Cardiac muscle cell (in vitro differentiated cells and primary cell): Measurements from ENCODE around the gene MED8. TPM values are rescaled to one million over a fixed set of nuclear protein-coding genes. Genes with fewer than 3 reads are reported as not detected.
"Not testable (repeated sequence)": the region's sequence is repeated elsewhere in the genome, so short reads cannot be mapped to it uniquely, and the experiment has no call there.

Source experiments
- DNase-seq, 2 donors: peaks; one replicate each; pipeline versions ENCODE4 v3.0.0 to v3.0.0-alpha.2; 2010 to 2017; ENCODE audit warnings: low read depth in 1 of 2, low spot score in 1 of 2
- H3K27ac ChIP-seq: fragments of 200-600 bp; sonication (generic); 2 replicates; pipeline ENCODE4 v1.5.1; 2016
- H3K27me3 ChIP-seq: fragments of 200-600 bp; sonication (generic); 2 replicates; pipeline ENCODE4 v1.6.0; 2016; ENCODE audit warnings: control low read depth
- H3K36me3 ChIP-seq: fragments of 200-600 bp; sonication (generic); 2 replicates; pipeline ENCODE4 v1.5.1; 2016; ENCODE audit warnings: control low read depth
- H3K4me1 ChIP-seq: fragments of 200-600 bp; sonication (generic); 2 replicates; pipeline ENCODE4 v1.8.1; 2017; ENCODE audit warnings: low read depth, mild to moderate bottlenecking, mixed run types
- H3K4me3 ChIP-seq: fragments of 200-600 bp; sonication (generic); 2 replicates; pipeline ENCODE4 v1.5.1; 2016; ENCODE audit warnings: mild to moderate bottlenecking
- H3K9me3 ChIP-seq: fragments of 200-600 bp; sonication (generic); 2 replicates; pipeline ENCODE4 v1.5.1; 2017; ENCODE audit warnings: low read depth, mild to moderate bottlenecking, control low read depth
- polyA plus RNA-seq: library from polyadenylated mRNA; unstranded; fragments of >200 nt; fragmentation: Nextera tagmentation; extraction: Ambion mirVana; gene quantifications from 2 replicates; pipeline ENCODE4 v1.2.1, GENCODE V29; 2016
- total RNA-seq: library from RNA; depleted of rRNA; stranded (reverse); fragments of >200 nt; gene quantifications from 2 replicates; pipeline ENCODE4 v1.2.3, GENCODE V29; 2016
- TF ChIP-seq, protein P1 (sequence below): IDR thresholded peaks from 2 replicates; pipeline ENCODE4 v1.5.1; 2012; ENCODE audit warnings: low read depth, mild to moderate bottlenecking, low read length

The MED8 gene
- total and polyA plus RNA-seq, 2 experiments from 2014 or later: 25.5 to 38.8 TPM

- Histone ChIP-seq H3K4me1 (peaks cover 9% of the 10 kb centered on the region), H3K27me3 (no peaks in the 10 kb centered on the region), H3K27ac (no peak overlapping the region), H3K36me3 (peaks cover 6% of the 10 kb centered on the region), H3K9me3 (no peaks in the 10 kb centered on the region), H3K4me3 (no peak overlapping the region)
- DNase-seq: no peak
- TF ChIP-seq, protein P1, sequence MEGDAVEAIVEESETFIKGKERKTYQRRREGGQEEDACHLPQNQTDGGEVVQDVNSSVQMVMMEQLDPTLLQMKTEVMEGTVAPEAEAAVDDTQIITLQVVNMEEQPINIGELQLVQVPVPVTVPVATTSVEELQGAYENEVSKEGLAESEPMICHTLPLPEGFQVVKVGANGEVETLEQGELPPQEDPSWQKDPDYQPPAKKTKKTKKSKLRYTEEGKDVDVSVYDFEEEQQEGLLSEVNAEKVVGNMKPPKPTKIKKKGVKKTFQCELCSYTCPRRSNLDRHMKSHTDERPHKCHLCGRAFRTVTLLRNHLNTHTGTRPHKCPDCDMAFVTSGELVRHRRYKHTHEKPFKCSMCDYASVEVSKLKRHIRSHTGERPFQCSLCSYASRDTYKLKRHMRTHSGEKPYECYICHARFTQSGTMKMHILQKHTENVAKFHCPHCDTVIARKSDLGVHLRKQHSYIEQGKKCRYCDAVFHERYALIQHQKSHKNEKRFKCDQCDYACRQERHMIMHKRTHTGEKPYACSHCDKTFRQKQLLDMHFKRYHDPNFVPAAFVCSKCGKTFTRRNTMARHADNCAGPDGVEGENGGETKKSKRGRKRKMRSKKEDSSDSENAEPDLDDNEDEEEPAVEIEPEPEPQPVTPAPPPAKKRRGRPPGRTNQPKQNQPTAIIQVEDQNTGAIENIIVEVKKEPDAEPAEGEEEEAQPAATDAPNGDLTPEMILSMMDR: no peak
Measured at GRCh38 chr1:43404353-43404752, 14.8 kb upstream of the MED8 start.

- H3K4me3 ChIP-seq: no peak overlapping the region
- H3K27me3 ChIP-seq: no peaks in the 10 kb centered on the region
- TF ChIP-seq, protein P1: no peak
- peaks cover 4% of the 10 kb centered on the region for H3K36me3 ChIP-seq
- H3K4me1 ChIP-seq: peaks cover 9% of the 10 kb centered on the region
- H3K9me3 ChIP-seq: no peaks in the 10 kb centered on the region
- DNase-seq: peak in 1 of 2 donors; percentile 5
- H3K27ac ChIP-seq: peak overlapping the region; percentile 54
Measured at GRCh38 chr1:43402089-43402865, 12.7 kb upstream of the MED8 start.

- not testable (repeated sequence) for H3K27me3 ChIP-seq, H3K4me1 ChIP-seq, H3K4me3 ChIP-seq, H3K36me3 ChIP-seq, H3K27ac ChIP-seq, DNase-seq, H3K9me3 ChIP-seq
Measured at GRCh38 chr1:43400441-43400840, 10.8 kb upstream of the MED8 start.

DNA sequence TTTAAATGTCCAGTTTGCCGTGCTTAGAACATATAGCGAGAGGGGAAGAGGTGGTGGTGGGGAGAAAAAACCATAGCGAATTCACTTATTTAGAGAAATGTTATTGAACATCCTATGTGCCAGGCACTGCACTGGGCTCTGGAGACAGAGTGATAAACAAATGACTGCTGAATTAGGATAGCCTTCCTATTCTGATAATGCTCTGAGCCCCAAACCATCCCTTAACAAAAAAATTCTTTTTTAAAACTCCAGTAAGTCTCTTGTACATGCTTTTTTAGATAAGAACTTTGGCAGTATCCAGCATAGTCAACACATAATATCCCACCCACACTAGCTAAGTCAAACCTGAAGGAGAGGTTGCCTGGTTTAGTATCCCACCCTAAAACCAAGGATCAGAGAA is 8.6 kb upstream of the MED8 start:
- Histone ChIP-seq H3K36me3 (no peaks in the 10 kb centered on the region), H3K9me3 (no peaks in the 10 kb centered on the region), H3K27ac (no peak overlapping the region), H3K4me3 (no peak overlapping the region), H3K4me1 (peaks cover 9% of the 10 kb centered on the region), H3K27me3 (no peaks in the 10 kb centered on the region)
- no peak for DNase-seq
- TF ChIP-seq, protein P1: no peak

DNA sequence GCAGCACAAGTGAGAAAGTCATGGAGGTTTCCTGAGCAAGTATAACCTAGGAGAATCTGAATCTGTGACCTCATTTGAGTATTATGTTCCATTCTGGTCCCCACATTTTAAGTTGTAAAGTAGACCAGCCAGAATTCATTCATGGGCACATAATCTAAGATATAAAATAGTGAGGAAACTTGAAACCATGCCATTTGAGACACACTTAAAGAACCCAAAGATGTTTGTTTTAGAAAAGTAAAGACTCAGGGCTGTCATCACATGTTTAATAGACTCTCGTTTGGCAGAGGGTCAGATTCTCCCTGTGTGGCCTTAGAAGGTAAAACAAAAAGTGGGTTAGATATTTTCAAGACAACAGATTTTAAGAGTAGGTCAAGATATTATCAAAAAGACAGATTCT is 6.5 kb upstream of the MED8 start:
- no peak overlapping the region for H3K4me3 ChIP-seq
- no peak for DNase-seq
- TF ChIP-seq, protein P1: no peak

DNA sequence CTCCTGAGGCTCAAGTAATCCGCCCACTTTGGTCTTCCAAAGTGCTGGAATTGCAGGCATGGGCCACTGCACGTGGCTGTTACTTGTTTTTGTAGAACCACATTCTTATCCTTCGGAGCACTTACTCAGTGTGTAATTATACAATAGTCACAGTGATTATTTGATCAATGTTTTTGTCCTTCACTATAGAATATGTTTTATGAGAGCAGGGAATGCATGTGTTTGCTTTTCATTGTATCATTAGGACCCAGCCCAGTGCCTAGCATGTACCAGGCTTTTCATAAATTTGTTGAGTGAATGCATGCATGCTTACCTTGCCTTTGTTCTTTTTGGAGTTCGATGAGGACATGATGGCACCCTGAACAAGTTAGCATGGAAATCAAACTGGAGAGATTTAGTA is 5.9 kb upstream of the MED8 start:
- Histone ChIP-seq H3K36me3 (no peaks in the 10 kb centered on the region), H3K27ac (no peak overlapping the region), H3K4me3 (no peak overlapping the region), H3K4me1 (no peaks in the 10 kb centered on the region), H3K9me3 (no peaks in the 10 kb centered on the region), H3K27me3 (no peaks in the 10 kb centered on the region)
- no peak for DNase-seq
- TF ChIP-seq, protein P1: no peak

More for the DNA sequence above, 6.5 kb upstream of the MED8 start:
- Histone ChIP-seq H3K4me1 (no peaks in the 10 kb centered on the region), H3K27me3 (no peaks in the 10 kb centered on the region), H3K27ac (no peak overlapping the region), H3K36me3 (no peaks in the 10 kb centered on the region), H3K9me3 (no peaks in the 10 kb centered on the region)
